ENCODE measurements around the gene R3HDM2.

DNA sequence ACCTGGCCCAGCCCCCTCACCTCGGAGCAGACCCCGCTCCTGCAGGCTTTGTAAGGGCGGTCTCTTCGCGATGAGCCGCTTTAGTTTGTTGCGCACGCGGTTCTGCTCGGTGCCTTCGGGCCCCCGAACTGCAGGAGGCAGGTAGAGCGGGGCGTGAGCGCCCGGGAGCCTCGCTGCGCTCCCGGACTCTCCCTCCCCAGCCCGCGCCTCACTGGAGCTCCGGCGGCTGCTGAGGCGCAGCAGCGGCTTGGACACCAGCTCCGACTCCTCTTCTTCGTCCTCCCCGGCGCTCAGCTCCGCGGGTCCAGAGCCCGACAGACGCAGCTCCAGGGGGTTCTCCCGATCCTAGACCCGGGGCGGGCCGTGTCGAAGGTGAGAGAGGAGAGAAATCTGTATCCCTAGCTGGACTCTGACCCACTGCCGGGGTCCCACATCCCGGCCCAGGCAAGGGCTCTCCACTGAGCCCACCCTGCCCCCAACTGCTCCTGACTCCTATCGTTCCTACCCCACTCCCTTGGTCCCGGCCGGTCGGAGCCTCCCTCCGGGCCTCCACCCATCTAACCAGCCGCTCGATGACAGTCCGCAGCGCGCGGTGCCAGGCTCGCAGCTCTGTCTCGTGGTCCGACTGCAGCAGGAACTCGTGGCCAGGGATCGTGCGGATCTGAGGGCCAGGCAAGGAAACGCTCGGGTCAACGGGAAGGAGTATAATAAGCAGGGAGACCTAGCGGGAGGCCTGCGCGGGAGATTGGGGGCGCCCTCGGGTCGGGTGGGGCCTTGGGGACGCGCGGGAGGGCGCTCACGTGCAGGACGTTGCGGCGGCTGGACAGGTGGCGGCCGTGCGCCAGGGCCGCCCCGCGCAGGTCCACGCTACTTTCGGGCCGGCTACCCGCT, 44.7 kb upstream of the R3HDM2 start:
- TF ChIP-seq, protein P1, sequence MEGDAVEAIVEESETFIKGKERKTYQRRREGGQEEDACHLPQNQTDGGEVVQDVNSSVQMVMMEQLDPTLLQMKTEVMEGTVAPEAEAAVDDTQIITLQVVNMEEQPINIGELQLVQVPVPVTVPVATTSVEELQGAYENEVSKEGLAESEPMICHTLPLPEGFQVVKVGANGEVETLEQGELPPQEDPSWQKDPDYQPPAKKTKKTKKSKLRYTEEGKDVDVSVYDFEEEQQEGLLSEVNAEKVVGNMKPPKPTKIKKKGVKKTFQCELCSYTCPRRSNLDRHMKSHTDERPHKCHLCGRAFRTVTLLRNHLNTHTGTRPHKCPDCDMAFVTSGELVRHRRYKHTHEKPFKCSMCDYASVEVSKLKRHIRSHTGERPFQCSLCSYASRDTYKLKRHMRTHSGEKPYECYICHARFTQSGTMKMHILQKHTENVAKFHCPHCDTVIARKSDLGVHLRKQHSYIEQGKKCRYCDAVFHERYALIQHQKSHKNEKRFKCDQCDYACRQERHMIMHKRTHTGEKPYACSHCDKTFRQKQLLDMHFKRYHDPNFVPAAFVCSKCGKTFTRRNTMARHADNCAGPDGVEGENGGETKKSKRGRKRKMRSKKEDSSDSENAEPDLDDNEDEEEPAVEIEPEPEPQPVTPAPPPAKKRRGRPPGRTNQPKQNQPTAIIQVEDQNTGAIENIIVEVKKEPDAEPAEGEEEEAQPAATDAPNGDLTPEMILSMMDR (conservative IDR thresholded peaks at IDR 0.05; ENCODE audit: low read length) = no peak
- no peak for TF ChIP-seq EZH2phosphoT487 (IDR thresholded peaks at IDR 0.05; ENCODE audit: borderline replicate concordance)
